GM19395 (cell line): ENCODE measurements around the gene PCDHGA1.
"Not testable (repeated sequence)": the region's sequence is repeated elsewhere in the genome, so short reads cannot be mapped to it uniquely, and the experiment has no call there.

ENCODE experiments used
- ATAC-seq: cut with Tn5 transposase; IDR thresholded peaks from one replicate; pipeline ENCODE4 v1.9.1; 2021; ENCODE audit warnings: mild to moderate bottlenecking, moderate library complexity; ENCODE audit not compliant: unreplicated experiment

Gene PCDHGA1

GRCh38 chr5:141330299-141331080, at the start of gene PCDHGA1:
Gene PCDHGA1, plus strand, starts transcription at chr5:141330514.
- ATAC-seq = no peak

DNA sequence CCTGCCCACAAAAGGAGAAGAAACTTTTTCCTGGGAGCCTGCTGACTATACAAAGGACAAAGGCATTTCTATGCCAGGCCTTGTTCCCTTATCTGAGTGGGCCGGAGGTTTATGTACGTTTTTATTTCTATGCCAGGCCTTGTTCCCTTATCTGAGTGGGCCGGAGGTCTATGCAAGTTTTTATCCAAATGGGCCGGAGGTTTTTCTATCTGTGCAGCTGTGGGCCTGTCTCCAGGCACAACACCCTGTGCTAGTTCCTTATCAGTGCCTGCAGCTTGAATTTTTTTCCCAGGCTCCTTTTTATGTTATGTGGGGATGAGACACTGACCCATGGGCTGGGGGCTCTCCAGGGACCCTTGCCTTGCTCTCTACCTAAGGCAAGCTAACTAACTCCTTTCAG, 31.9 kb upstream of the PCDHGA1 start:
- ATAC-seq = no peak

- no peak for ATAC-seq
These were observed 26.6 kb upstream of the PCDHGA1 start, which contains the start of gene SLC25A2 for GRCh38 chr5:141303756-141304155. Gene SLC25A2, minus strand, starts transcription at chr5:141304049. Its CDS starts 184 bp downstream, at chr5:141303865.

DNA sequence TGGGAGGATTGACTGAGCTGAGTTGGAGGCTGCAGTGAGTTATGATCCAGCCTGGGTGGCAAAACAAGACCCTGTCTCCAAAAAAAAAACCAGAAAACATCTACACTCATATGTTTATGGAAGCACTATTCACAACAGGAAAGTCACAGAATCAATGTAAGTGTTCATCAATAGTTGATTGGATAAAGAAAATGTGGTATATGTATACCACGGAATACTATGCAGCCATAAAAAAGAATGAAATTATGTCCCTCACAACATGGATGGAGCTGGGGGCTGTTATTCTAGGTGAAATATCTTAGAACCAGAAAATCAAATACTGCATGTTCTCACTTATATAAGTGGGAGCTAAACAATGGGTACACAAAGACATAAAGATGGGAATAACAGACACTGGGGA, 23.7 kb upstream of the PCDHGA1 start:
- ATAC-seq = no peak

DNA sequence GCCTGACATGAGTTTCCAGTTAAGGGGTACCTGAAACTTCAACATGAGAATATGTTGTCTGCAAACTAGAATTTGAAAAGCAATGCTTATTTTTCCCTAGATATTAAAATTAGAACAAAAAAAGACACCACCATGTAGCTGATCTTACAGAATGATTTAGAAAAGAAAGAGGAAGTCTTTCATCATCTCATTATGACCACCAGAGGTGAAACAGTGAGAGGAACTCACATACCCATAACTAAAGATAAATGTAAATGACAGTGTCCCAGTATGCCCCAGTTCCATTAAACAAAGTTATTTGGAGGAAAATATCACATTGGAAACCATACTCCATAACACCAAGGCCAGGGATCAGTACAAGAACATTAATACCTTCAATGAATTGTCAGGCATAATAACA, 16.6 kb upstream of the PCDHGA1 start:
- ATAC-seq = no peak

GRCh38 chr5:141316963-141317362, 13.4 kb upstream of the PCDHGA1 start:
- ATAC-seq = not testable (repeated sequence)

DNA sequence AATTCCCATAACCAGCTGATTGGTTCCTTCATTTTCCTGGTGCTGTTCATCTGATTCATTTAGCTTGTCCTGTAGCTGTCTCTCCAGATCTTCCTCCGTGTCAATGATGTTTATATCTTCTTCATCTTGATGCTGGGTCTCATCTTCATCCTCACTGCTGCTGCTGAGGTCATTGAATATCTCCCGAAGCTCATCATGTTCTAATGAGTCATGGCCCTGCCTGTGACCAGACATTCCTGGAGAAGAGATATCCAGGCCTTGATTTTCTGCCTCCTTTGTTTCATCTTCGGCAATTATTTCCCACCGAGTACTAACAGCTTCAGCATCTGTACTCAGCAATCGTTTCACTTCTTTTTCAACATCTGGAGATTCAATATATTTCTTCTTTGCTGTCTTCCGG, 11.1 kb upstream of the PCDHGA1 start:
- no peak for ATAC-seq

DNA sequence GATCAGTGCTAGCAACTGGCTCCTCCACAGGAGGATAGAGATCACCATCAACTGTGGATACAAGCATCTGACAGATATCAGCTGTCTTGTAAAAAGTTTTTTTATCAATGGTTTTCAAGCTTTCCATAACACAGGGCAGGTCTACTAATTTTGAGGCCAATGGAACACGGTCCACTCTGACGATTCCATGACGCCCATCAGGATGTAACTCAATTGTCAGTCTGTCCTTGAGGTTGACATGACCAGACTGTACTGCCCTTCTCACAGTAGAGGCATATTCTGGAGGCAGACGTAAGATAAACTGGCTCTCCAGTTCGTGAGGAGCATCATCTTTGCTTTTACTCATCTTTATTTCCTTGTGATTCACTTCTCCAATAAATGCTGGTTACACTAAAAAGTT, 10.6 kb upstream of the PCDHGA1 start:
- no peak for ATAC-seq

GRCh38 chr5:141320225-141321169, 9.8 kb upstream of the PCDHGA1 start, which contains the start of gene TAF7:
Gene TAF7, minus strand, starts transcription at chr5:141320784. Its CDS starts 740 bp downstream, at chr5:141320044.
- ATAC-seq = peak; percentile 94

DNA sequence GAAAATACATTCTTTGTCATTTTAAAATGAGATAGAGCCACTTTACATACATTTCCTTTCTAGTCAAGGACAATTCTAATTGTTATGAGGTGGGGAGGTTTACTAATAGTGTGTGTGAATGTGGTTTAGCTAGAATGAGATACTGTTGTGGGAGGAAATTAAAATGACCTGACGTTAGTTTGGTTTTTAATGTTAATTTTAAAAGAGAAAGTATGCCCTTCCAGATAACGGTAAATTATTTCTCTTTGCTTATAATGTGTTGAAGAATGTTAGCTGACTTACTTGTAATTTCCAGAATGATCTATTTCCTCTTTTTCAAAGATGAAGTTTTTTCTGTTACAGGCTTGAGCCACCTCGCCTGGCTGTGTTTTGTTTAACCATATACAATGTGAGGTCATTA, 8.1 kb upstream of the PCDHGA1 start:
- ATAC-seq = no peak

DNA sequence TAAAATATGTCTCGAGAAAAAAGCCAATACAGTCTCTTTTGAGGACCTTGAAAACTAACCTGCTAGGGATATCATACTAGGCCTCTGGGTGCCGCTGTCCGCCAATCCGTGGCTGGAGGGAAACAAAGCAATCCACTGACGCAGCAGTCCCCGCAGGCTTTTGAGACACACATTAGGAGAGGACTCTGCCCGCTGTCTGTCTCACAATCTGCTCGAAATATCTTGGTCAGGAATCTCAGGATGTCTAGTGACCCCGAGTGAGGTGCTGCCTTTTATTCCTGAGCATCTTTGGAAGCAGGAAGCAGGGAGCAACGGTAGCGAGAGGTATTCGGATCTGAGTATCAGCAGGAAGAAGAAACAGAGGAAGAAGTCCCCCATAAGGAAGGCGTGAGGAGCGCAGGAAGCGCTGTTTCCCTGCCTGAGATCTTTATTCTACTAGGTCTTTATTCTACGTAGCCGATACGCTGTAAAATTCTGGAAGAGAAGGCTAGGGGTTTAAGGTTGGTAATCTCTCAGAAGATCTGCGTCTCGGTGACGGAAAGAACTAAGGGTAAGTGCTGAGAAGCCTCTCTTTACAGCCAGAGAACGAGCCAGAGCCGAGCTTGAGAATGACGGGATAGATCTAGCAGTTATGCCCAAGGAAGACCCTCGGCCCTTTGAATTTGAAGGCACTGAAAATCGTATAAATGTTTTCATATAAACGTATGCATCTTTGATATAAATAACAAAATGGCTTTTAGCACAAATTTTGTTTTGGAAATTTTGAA, 4.0 kb upstream of the PCDHGA1 start:
- ATAC-seq = peak; percentile 84

- no peak for ATAC-seq
These were observed 2.1 kb upstream of the PCDHGA1 start for GRCh38 chr5:141328231-141328630.

DNA sequence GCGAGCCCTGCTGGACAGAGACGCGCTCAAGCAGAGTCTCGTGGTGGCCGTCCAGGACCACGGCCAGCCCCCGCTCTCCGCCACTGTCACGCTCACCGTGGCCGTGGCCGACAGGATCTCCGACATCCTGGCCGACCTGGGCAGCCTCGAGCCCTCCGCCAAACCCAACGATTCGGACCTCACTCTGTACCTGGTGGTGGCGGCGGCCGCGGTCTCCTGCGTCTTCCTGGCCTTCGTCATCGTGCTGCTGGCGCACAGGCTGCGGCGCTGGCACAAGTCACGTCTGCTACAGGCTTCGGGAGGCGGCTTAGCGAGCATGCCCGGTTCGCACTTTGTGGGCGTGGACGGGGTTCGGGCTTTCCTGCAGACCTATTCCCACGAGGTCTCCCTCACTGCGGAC, 2.3 kb downstream of the PCDHGA1 start:
- not testable (repeated sequence) for ATAC-seq

GRCh38 chr5:141338538-141339306, 8.4 kb downstream of the PCDHGA1 start, which contains the start of gene PCDHGA2:
Gene PCDHGA2, plus strand, starts transcription at chr5:141338760.
- ATAC-seq = no peak

GRCh38 chr5:141340781-141341354, 10.6 kb downstream of the PCDHGA1 start:
- ATAC-seq = not testable (repeated sequence)

DNA sequence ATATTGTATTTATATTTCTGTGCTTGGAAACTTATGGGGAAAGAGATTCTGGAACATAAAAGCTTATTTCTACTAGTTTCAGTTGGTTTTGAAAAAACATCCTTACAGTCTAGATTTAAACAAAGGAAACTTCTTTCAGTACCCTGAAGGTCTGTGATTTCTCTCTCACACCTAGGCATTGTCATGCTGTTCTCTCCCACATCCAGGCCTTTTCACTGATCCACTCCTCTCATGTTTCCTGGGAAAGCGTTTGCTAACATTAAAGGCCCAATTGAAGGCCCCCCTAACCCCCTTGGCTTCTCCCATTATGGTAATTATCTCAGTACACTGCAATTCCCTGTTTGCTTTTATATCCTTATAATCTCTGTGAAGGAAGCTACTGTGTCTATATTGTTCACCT, 12.5 kb downstream of the PCDHGA1 start:
- ATAC-seq = no peak

DNA sequence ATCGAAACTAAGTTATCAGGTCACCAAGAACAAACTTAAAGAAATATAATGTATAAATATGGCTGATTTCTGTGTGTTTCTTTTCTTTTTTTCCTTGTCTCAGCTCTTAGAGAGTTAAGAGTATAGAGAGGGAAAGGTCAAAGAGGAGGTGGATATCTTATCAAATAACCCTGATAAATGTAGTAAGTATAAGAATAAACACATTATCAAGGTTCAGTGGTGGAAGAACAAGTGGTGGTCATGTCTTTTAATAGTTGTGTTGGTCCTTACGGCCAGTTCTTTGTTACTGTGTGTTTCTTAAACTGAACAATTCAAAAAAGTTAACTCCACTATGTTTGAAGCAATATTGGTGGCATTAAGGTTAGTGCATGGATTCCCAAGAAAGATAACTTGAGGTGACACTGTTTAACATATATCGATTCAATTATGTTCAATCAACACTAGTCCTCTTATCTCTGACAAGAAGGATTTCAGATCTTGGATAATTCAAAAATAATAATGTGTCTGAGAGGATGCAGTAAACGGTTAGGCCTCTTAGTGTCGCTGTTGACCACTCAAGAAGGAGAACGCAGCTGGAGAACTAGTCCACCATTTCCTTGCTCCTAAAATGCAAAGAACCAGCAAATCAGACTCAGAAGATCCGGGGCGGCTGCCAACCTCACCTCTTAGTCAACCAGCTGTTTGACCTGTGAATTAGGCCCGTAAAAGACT, 13.1 kb downstream of the PCDHGA1 start, which contains the start of gene PCDHGA3:
PCDHGA3 (plus strand) TSS at position 588 of the 711 bp plus-strand sequence. CDS start 205 bp downstream, outside the sequence.
- ATAC-seq = no peak

DNA sequence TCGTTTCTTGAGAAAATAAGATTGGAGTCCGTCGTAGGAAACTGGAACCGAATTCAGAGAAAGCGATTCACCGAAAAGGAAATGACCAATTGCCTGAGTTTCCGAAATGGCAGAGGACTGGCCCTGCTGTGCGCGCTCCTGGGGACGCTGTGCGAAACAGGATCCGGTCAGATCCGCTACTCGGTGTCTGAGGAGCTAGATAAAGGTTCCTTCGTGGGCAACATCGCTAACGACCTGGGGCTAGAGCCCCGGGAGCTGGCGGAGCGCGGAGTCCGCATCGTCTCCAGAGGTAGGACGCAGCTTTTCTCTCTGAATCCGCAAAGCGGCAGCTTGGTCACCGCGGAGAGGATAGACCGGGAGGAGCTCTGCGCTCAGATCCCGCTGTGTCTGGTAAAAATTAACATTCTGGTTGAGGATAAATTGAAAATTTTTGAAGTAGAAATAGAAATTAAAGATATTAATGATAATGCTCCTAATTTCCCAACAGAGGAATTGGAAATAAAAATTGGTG, 13.7 kb downstream of the PCDHGA1 start:
- no peak for ATAC-seq

GRCh38 chr5:141345327-141345726, 15.0 kb downstream of the PCDHGA1 start:
- ATAC-seq = no peak
